T-cell (primary cell): ENCODE measurements around the gene PROKR2. TPM values are rescaled to one million over a fixed set of nuclear protein-coding genes. Genes with fewer than 3 reads are reported as not detected.

Experiments
- ATAC-seq, 4 experiments: fragments of 200-7000 bp in 3 of 4; fragments of 150-1000 bp in 1 of 4; cut with Tn5 transposase; replicated peaks in 1 of 4; 1 replicate in 3 of 4; 2 replicates in 1 of 4; pipeline ENCODE4 v1.10.0; 2021; ENCODE audit warnings: moderate library complexity in 3 of 4, mild to moderate bottlenecking in 2 of 4, moderate number of reproducible peaks in 1 of 4
- CTCF ChIA-PET, 2 donors: fragments of 300-600 bp; sonication (Branson Sonifier 250); formaldehyde crosslinking; loops; one replicate each; lab custom pipeline; 2022; ENCODE audit warnings: antibody characterized with exemption in 2 of 2; lab: Charles Lee
- POLR2A ChIA-PET, 2 donors: fragments of 300-600 bp; sonication (Branson Sonifier 250); formaldehyde crosslinking; loops; one replicate each; lab custom pipeline; 2022; ENCODE audit warnings: antibody characterized with exemption in 2 of 2; lab: Charles Lee
- DNase-seq, 35 experiments: peaks; one replicate each; pipeline versions ENCODE4 v3.0.0 to v3.0.0-alpha.2; 2013 to 2023
- H3K27ac ChIP-seq: one replicate; pipeline ENCODE4 v1.5.1; 2013; ENCODE audit warnings: low read length
- H3K27me3 ChIP-seq, 2 experiments: replicated peaks in 1 of 2; 1 replicate in 1 of 2; 2 replicates in 1 of 2; pipeline versions ENCODE4 v1.6.1 to v1.7.0; 2013; ENCODE audit warnings: low read length in 1 of 2, mixed read lengths in 1 of 2; ENCODE audit not compliant: control insufficient read depth in 2 of 2, insufficient read depth in 2 of 2; ENCODE audit errors: extremely low read depth in 1 of 2
- H3K36me3 ChIP-seq, 2 donors: 1 replicate in 1 of 2; 2 replicates in 1 of 2; pipeline versions ENCODE4 v1.6.1 to v1.7.0; 2013; ENCODE audit warnings: low read length in 1 of 2; ENCODE audit not compliant: control insufficient read depth in 2 of 2, insufficient read depth in 1 of 2; ENCODE audit errors: extremely low read depth in 1 of 2
- H3K4me1 ChIP-seq, 2 experiments: 1 replicate in 1 of 2; 2 replicates in 1 of 2; pipeline versions ENCODE4 v1.6.1 to v1.7.0; 2013; ENCODE audit warnings: low read length in 2 of 2, mixed read lengths in 1 of 2; ENCODE audit not compliant: insufficient read depth in 2 of 2, control insufficient read depth in 1 of 2; ENCODE audit errors: extremely low read depth in 1 of 2
- H3K4me3 ChIP-seq, 2 donors: 1 replicate in 1 of 2; 2 replicates in 1 of 2; pipeline versions ENCODE4 v1.5.1 to v1.7.0; 2013; ENCODE audit warnings: mild to moderate bottlenecking in 2 of 2, low read length in 1 of 2, moderate library complexity in 1 of 2; ENCODE audit not compliant: control insufficient read depth in 1 of 2; ENCODE audit errors: extremely low read depth in 1 of 2
- H3K9me3 ChIP-seq: 2 replicates; pipeline ENCODE4 v1.7.0; 2013
- H3K27ac Mint-ChIP-seq, 2 donors: one replicate each; pipeline ENCODE4 v1.8.0; 2020 to 2021; ENCODE audit warnings: mild to moderate bottlenecking in 2 of 2, mixed read lengths in 2 of 2
- H3K27me3 Mint-ChIP-seq, 2 donors: one replicate each; pipeline ENCODE4 v1.8.0; 2021 to 2022; ENCODE audit warnings: mixed read lengths in 2 of 2
- H3K36me3 Mint-ChIP-seq: one replicate; pipeline ENCODE4 v1.8.0; 2021; ENCODE audit warnings: mixed read lengths
- H3K4me1 Mint-ChIP-seq, 3 donors: one replicate each; pipeline ENCODE4 v1.8.0; 2020 to 2022; ENCODE audit warnings: mixed read lengths in 3 of 3, mild to moderate bottlenecking in 1 of 3
- H3K4me3 Mint-ChIP-seq, 3 donors: one replicate each; pipeline ENCODE4 v1.8.0; 2020 to 2022; ENCODE audit warnings: mild to moderate bottlenecking in 3 of 3, mixed read lengths in 3 of 3, moderate library complexity in 3 of 3
- H3K9me3 Mint-ChIP-seq, 3 donors: one replicate each; pipeline ENCODE4 v1.8.0; 2020 to 2022; ENCODE audit warnings: mixed read lengths in 3 of 3
- WGBS: methylation state at CpG from one replicate; pipeline ENCODE4 v1.1.5; 2013; ENCODE audit warnings: missing lambda C conversion rate; ENCODE audit not compliant: insufficient coverage; 5-methylcytosine and 5-hydroxymethylcytosine counted together
- total RNA-seq, 35 experiments: library from RNA in 6 of 35; stranded (reverse) in 6 of 35; fragments of 120-200 nt in 1 of 35; gene quantifications; one replicate each; pipeline versions ENCODE4 v1.2.1 to v1.2.4 and lab custom pipeline; 2013 to 2026

PROKR2 gene
- total RNA-seq (under 1 TPM in 1 of 5 donors, not detected in 4; 0.33 TPM), total RNA-seq (lab: John Stamatoyannopoulos, UW) (0 to 0.40 (median 0.06) reads per million in 29 experiments)
- 0.20 TPM for total RNA-seq (2013)

DNA sequence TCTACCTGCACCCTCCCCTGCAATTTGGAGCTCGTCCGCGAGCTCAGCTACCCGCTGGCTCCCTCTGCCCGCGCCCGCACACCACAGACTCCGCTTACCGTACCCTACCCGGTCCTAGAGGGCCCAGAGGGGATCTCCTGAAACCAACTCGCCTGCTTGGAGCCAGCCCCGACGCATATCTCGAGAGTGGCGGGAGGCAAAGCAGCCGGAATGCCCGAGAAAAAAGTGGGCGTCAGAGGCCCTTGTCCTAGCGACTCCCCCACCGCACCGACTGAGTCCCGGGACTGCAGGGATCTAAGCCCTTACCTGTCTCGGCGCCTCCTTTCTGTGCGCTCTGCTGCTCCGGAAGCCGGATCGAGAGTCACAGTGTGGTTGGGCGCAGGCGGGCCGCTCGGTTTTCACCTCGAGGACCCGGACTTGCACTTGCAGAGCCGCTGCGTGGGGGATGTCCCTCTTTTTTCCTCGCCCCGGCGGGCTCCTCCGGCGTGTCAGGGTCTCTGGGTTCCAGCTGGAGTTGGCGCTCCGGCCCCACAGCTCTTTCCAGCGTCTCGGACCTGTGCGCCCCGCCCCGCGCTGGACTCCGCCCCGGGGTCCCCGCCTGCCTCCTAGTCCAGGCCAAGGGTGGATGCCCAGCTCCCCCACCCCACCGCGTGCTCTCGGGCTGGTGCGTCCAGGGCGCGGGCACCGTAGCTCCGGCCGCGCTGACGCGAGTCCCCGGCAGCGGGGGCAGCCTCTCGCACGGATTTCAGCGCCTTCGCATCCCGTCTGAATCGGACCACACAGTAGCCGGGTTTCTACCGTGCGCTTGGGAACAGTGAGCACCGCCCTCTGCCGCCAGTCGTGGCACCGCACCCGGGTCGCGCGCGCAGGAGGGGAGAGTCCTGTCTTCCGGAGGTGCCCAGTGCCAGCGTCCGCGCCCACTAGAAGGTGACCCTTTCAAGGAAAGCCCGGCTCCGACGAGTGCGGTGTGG, at the start of gene PROKR2:
Gene PROKR2, minus strand, starts transcription at position 767 of the 971 bp plus-strand sequence. CDS start 2,585 bp downstream, outside the sequence.
- Mint-ChIP-seq H3K4me1 (peaks cover 0 to 4% (median 0%) of the 10 kb centered on the region in 3 donors), H3K27ac (no peak within 1 kb of the TSS), H3K4me3 (peak within 1 kb of the TSS in 1 of 3 donors; percentile 20), H3K36me3 (no peaks in the 10 kb centered on the region), H3K9me3 (no peaks in the 10 kb centered on the region), H3K27me3 (peaks cover 40 to 49% of the 10 kb centered on the region in 2 donors)
- 3% methylated on average over 91 of the region's 92 CpGs for WGBS
- DNase-seq (peak in 1 of 35 experiments; percentile 23), ATAC-seq (no peak)
- no peaks in the 10 kb centered on the region for H3K9me3 ChIP-seq
- H3K27me3 ChIP-seq = peaks cover 5 to 50% of the 10 kb centered on the region in 2 experiments
- peaks cover 0 to 15% of the 10 kb centered on the region in 2 experiments for H3K4me1 ChIP-seq
- POLR2A ChIA-PET = no interaction called here
- CTCF ChIA-PET = no interaction called here
- no peaks in the 10 kb centered on the region for H3K36me3 ChIP-seq
- peak within 1 kb of the TSS in 1 of 2 donors; percentile 32 for H3K4me3 ChIP-seq
- H3K27ac ChIP-seq = no peak within 1 kb of the TSS

DNA sequence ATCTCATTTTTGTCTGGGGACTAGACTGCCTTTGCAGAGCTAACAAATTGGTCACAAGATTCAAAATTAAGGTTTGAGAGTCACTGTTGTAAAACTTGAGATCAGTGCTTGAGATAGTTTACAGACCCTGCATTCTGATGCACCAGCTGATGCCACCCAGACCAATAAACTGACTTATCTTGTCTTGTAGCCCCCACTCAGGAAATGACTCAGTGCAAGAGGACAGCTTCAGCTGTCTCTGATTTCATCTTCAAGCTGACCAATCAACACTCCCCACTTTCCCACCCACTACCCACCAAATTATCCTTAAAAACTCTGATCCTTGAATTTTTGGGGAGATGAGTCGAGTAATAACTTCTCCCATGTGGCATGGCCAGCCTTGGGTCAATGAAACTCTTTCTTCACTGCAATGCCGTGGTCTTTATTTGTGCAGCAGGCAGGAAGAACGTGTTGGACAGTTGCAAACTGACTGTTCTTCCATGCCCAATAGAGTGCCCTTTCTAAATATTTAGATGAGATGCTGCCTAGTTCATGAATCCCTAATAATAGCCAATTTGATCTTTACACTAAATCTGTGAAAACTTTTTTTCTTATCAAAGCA, 48.3 kb upstream of the PROKR2 start:
- Mint-ChIP-seq H3K36me3 (no peaks in the 10 kb centered on the region), H3K4me1 (no peaks in the 10 kb centered on the region), H3K27ac (no peak overlapping the region), H3K4me3 (no peak overlapping the region), H3K9me3 (peaks cover 3 to 22% (median 4%) of the 10 kb centered on the region in 3 donors), H3K27me3 (peaks cover 15 to 26% of the 10 kb centered on the region in 2 donors)
- POLR2A ChIA-PET = no interaction called here
- no CpG with 5 or more reads among the region's 3 CpGs for WGBS
- Histone ChIP-seq H3K4me1 (no peaks in the 10 kb centered on the region), H3K27me3 (no peaks in the 10 kb centered on the region), H3K27ac (no peak overlapping the region), H3K9me3 (no peaks in the 10 kb centered on the region), H3K36me3 (no peaks in the 10 kb centered on the region), H3K4me3 (no peak overlapping the region)
- DNase-seq (no peak), ATAC-seq (no peak)
- CTCF ChIA-PET = no interaction called here

DNA sequence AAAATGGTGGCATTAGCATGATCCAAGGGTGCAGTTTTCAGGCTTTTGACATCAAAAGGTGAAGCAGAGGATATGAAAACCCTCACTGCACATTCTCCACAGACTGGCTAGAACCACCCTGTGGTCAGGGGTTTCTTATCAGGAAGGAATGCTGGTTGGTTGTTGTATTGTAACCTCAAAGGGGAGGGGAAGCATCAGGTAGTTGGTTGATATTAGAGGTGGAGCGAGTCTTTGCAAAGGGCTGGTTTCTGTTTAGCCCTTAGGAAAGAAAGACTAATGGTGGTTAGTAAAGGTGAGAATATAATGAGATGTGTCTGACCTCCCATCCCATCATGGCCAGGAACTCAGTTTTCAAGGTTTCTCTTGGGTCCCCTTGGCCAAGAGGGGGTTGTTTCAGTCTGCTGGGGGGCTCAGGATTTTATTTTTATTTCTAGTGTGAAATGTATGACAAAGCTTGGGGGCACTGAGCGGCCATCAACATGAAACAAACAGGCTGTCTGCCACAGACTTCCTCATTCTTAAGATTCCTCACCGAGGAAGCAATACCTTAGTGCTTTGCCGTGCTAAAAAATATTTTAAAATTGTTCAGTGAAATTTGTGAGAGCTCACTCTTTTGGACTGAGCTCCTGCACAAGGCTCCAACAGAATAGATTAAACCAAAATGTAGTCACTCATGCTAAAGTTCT, 47.5 kb upstream of the PROKR2 start:
- no peaks in the 10 kb centered on the region for H3K36me3 Mint-ChIP-seq
- Histone ChIP-seq H3K4me1 (no peaks in the 10 kb centered on the region), H3K27ac (no peak overlapping the region), H3K9me3 (no peaks in the 10 kb centered on the region), H3K4me3 (no peak overlapping the region), H3K36me3 (no peaks in the 10 kb centered on the region), H3K27me3 (no peaks in the 10 kb centered on the region)
- peaks cover 4 to 30% (median 5%) of the 10 kb centered on the region in 3 donors for H3K9me3 Mint-ChIP-seq
- CTCF ChIA-PET = no interaction called here
- DNase-seq = no peak
- WGBS = no CpG with 5 or more reads among the region's 4 CpGs
- H3K4me3 Mint-ChIP-seq = no peak overlapping the region
- POLR2A ChIA-PET = no interaction called here
- H3K4me1 Mint-ChIP-seq = no peaks in the 10 kb centered on the region
- H3K27ac Mint-ChIP-seq = no peak overlapping the region
- peaks cover 15 to 26% of the 10 kb centered on the region in 2 donors for H3K27me3 Mint-ChIP-seq
- ATAC-seq = no peak

DNA sequence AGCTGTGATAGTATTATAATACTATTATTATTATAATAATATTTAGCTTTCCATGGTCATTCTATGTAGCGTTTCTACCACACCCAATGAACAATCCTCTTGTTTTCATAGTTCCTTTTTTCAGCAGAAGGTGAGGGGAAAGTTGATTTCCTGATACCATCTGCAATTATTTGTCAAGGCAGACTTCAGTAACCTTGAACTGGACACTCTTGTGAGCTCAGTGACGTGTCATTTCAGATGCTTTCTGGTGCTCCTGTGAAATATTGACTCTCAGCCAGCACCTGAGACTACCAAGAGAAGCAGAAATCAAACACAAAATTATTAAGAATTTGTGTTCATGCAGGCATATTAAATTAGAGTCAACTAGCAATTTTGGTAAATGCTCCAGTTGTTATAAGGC, 46.0 kb upstream of the PROKR2 start:
- Histone ChIP-seq H3K9me3 (no peaks in the 10 kb centered on the region), H3K4me1 (no peaks in the 10 kb centered on the region), H3K27ac (no peak overlapping the region), H3K4me3 (no peak overlapping the region), H3K27me3 (no peaks in the 10 kb centered on the region), H3K36me3 (no peaks in the 10 kb centered on the region)
- Mint-ChIP-seq H3K9me3 (peaks cover 8 to 35% (median 8%) of the 10 kb centered on the region in 3 donors), H3K36me3 (no peaks in the 10 kb centered on the region), H3K4me3 (no peak overlapping the region), H3K4me1 (no peaks in the 10 kb centered on the region), H3K27ac (no peak overlapping the region), H3K27me3 (peaks cover 13 to 23% of the 10 kb centered on the region in 2 donors)
- no peak for DNase-seq
- ChIA-PET POLR2A (no interaction called here), CTCF (no interaction called here)
- no CpG with 5 or more reads among the region's 2 CpGs for WGBS
- no peak for ATAC-seq

DNA sequence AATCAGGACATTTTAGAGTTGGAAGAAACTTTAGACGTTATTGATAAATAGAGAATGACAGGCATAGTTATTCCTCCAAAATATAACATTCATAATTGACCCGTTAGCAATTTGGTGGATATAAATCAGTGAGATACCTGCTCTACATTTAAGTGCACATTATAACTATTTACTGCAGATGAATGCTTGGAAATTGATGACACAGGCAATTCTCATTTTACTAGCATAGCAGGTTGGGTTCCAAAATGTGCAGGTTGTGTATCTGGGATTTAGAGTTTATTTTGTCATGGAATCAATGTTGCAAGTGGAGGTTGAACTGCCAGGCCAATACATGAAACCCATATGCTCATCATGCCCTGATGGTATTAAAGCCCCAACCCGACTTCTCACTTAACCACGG, 44.4 kb upstream of the PROKR2 start:
- WGBS = 40% methylated on average over 2 of the region's 4 CpGs

DNA sequence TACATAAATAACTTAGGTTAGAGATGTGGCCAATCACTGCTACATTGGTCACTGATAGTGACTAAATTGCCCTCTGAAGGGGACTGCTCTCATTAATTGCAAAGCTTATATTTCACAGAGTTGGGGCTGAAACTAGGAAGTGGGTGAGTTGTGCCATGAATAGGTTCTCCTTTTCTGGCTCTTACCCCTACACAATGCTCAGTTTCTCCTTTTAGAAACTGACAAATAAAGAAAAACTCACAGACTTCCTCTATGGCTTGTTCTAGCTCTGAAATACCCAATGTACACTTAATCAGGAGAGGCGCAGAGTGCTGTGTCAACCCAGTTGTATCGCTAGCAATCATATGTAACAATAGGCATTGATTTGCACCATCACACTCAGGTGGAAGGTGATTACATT, 41.2 kb upstream of the PROKR2 start:
- POLR2A ChIA-PET = no interaction called here
- no peaks in the 10 kb centered on the region for H3K4me1 ChIP-seq
- CTCF ChIA-PET = no interaction called here
- H3K9me3 Mint-ChIP-seq = peaks cover 4 to 18% (median 8%) of the 10 kb centered on the region in 3 donors
- H3K36me3 Mint-ChIP-seq = no peaks in the 10 kb centered on the region
- no peaks in the 10 kb centered on the region for H3K9me3 ChIP-seq
- no peaks in the 10 kb centered on the region for H3K36me3 ChIP-seq
- DNase-seq = no peak
- no peaks in the 10 kb centered on the region for H3K27me3 ChIP-seq
- H3K27me3 Mint-ChIP-seq = peaks cover 18 to 22% of the 10 kb centered on the region in 2 donors
- H3K4me1 Mint-ChIP-seq = no peaks in the 10 kb centered on the region
- no peak overlapping the region for H3K27ac ChIP-seq
- no peak overlapping the region for H3K27ac Mint-ChIP-seq
- H3K4me3 ChIP-seq = no peak overlapping the region
- WGBS = 82% methylated on average over 2 of the region's 2 CpGs
- no peak for ATAC-seq
- H3K4me3 Mint-ChIP-seq = no peak overlapping the region

More for the DNA sequence above, 44.4 kb upstream of the PROKR2 start:
- DNase-seq = no peak
- Histone ChIP-seq H3K4me3 (no peak overlapping the region), H3K36me3 (no peaks in the 10 kb centered on the region), H3K9me3 (no peaks in the 10 kb centered on the region), H3K27me3 (no peaks in the 10 kb centered on the region), H3K27ac (no peak overlapping the region), H3K4me1 (no peaks in the 10 kb centered on the region)
- Mint-ChIP-seq H3K9me3 (peaks cover 8 to 35% (median 8%) of the 10 kb centered on the region in 3 donors), H3K36me3 (no peaks in the 10 kb centered on the region), H3K4me1 (no peaks in the 10 kb centered on the region), H3K27ac (no peak overlapping the region), H3K4me3 (no peak overlapping the region), H3K27me3 (peaks cover 11 to 20% of the 10 kb centered on the region in 2 donors)
- ATAC-seq = no peak
- CTCF ChIA-PET = no interaction called here
- POLR2A ChIA-PET = no interaction called here
